ENCODE measurements around the gene ALK. TPM values are rescaled to one million over a fixed set of nuclear protein-coding genes. Genes with fewer than 3 reads are reported as not detected.

Gene ALK
- total RNA-seq, 1 experiment from 2014 or later, result not detected

DNA sequence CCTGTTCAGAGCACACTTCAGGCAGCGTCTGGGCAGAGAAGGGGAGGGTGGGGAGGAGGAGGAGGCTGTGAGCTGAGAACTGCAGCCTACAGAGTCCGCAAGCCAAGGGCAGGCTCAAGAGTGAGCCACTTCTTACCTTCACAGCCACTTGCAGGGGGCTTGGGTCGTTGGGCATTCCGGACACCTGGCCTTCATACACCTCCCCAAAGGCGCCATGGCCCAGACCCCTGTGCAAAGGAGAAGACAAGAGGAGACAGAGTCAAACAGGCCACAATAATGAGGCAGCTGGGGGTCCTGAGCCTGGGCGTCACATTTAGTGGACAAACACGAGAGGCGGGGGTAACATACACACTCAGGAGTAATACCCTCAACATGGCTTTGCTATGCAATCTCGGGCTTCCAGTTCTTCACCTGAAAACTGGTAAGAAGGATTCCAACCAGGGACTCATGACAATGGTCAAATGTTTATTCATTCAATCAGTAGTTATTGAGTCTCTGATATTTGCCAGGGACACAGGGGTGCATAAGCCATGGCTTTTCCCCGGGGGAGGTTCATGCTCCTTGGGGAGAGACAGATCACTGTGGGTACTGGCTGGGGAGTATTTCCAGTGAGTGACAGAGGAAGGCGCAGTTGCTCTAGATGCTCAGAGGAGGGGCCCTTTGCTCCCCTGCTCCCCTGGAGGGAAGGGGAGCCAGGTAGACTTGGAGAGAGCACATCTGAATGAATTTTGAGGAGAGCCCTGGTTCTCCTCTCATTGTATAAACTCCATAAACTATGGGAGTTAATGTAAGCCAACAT is 698.8 kb downstream of the ALK start:
- H4K20me1 ChIP-seq (ENCODE audit: control insufficient read depth, insufficient read depth, insufficient read length), result no peaks in the 10 kb centered on the region
- H2AFZ ChIP-seq (ENCODE audit: low read length), result no peak overlapping the region
- DNase-seq, result no peak
- no peaks in the 10 kb centered on the region for H3K79me2 ChIP-seq (ENCODE audit: insufficient read depth, low read length)
- no peak overlapping the region for H2BK20ac ChIP-seq (ENCODE audit: low read depth, low read length, poor library complexity, severe bottlenecking)
- H3K27me3 ChIP-seq (ENCODE audit: insufficient read depth, low read length), result no peaks in the 10 kb centered on the region
- WGBS (ENCODE audit: extremely low coverage, insufficient read length, low lambda C conversion rate), result no CpG with 5 or more reads among the region's 11 CpGs
- no peak overlapping the region for H3K4ac ChIP-seq (ENCODE audit: low read depth, low read length)
- H3K4me3 Mint-ChIP-seq, result no peak overlapping the region
- no peak overlapping the region for H4K91ac ChIP-seq (ENCODE audit: insufficient read length, low read depth, low read length)
- TF ChIP-seq, protein P1, sequence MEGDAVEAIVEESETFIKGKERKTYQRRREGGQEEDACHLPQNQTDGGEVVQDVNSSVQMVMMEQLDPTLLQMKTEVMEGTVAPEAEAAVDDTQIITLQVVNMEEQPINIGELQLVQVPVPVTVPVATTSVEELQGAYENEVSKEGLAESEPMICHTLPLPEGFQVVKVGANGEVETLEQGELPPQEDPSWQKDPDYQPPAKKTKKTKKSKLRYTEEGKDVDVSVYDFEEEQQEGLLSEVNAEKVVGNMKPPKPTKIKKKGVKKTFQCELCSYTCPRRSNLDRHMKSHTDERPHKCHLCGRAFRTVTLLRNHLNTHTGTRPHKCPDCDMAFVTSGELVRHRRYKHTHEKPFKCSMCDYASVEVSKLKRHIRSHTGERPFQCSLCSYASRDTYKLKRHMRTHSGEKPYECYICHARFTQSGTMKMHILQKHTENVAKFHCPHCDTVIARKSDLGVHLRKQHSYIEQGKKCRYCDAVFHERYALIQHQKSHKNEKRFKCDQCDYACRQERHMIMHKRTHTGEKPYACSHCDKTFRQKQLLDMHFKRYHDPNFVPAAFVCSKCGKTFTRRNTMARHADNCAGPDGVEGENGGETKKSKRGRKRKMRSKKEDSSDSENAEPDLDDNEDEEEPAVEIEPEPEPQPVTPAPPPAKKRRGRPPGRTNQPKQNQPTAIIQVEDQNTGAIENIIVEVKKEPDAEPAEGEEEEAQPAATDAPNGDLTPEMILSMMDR (conservative IDR thresholded peaks at IDR 0.05), result no peak
- no peaks in the 10 kb centered on the region for H3K9me3 ChIP-seq (ENCODE audit: control insufficient read depth, low read depth, low read length)
- no peak overlapping the region for H3K14ac ChIP-seq (ENCODE audit: insufficient read depth, low read length)
- H3K27ac Mint-ChIP-seq, result no peak overlapping the region
- no peak overlapping the region for H3T11ph ChIP-seq (ENCODE audit: low read length)
- H3K4me1 ChIP-seq (ENCODE audit: insufficient read depth, low read length), result no peaks in the 10 kb centered on the region
- H3K4me1 Mint-ChIP-seq, result peaks cover 6 to 12% of the 10 kb centered on the region in 2 experiments
- no peak overlapping the region for H3K9ac ChIP-seq (ENCODE audit: extremely low read depth, insufficient read length, low read length)
- H2BK5ac ChIP-seq (ENCODE audit: insufficient read length, low read length), result no peak overlapping the region
- H2BK12ac ChIP-seq (ENCODE audit: insufficient read length, low read depth, low read length), result no peak overlapping the region
- no peaks in the 10 kb centered on the region for H3K23me2 ChIP-seq (ENCODE audit: insufficient read length, low read depth, low read length, poor library complexity, severe bottlenecking)
- no peaks in the 10 kb centered on the region for H3K79me1 ChIP-seq (ENCODE audit: insufficient read depth, low read depth, low read length, poor library complexity, severe bottlenecking)
- H3K27ac ChIP-seq (ENCODE audit: insufficient read length, low read depth, low read length), result no peak overlapping the region
- H3K56ac ChIP-seq (ENCODE audit: insufficient read length, low read depth, low read length), result no peak overlapping the region
- H3K18ac ChIP-seq (ENCODE audit: insufficient read length, low read depth, low read length), result no peak overlapping the region
- H2BK120ac ChIP-seq (ENCODE audit: low read depth, low read length, poor library complexity, severe bottlenecking), result no peak overlapping the region
- no peak overlapping the region for H2BK15ac ChIP-seq (ENCODE audit: low read depth, low read length)
- H4K8ac ChIP-seq (replicated peaks; ENCODE audit: insufficient read length, low read depth, low read length), result no peak overlapping the region
- H3K4me2 ChIP-seq (ENCODE audit: insufficient read depth, insufficient read length, low read length), result no peak overlapping the region
- H3K23ac ChIP-seq (ENCODE audit: insufficient read length, low read depth, low read length), result no peak overlapping the region
- H3K9me3 Mint-ChIP-seq, result no peaks in the 10 kb centered on the region
- peaks cover 2% of the 10 kb centered on the region; the same call in 1 of the 2 replicates for H3K27me3 Mint-ChIP-seq (ENCODE audit: low read depth)
- H3K36me3 Mint-ChIP-seq (ENCODE audit: insufficient read depth in 1 of 3, low read depth in 3 of 3), result no peaks in the 10 kb centered on the region
- H2AK5ac ChIP-seq (ENCODE audit: insufficient read length, low read length), result no peak overlapping the region
- no peak overlapping the region for H4K5ac ChIP-seq (ENCODE audit: insufficient read length, low read depth, low read length)
